Measurements from ENCODE around the gene CALHM6.
"Not testable (repeated sequence)": the region's sequence is repeated elsewhere in the genome, so short reads cannot be mapped to it uniquely, and the experiment has no call there.

The CALHM6 gene

GRCh38 chr6:116476002-116476678, 15.0 kb downstream of the CALHM6 start:
- no peak for DNase-seq

- DNase-seq: no peak
Observed at GRCh38 chr6:116482780-116483179, 21.6 kb downstream of the CALHM6 start.

DNA sequence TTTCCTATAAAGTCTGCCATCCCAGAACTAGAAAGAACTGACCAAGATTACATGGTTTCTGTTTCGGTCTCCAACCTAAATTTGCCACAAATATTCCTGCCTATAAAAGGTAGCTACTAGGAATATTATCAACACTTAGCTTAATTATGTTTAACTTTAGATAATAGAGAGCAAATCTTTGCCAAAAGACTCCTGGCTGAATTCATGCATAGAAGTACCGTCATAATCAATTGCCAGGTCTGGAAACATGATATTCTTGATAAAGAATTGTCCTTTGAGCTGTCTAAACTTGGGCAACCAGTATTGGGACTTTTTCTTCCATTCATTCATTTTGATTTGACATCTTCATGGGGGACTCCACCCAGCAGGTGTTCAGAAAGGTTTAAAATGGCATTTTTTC, 22.4 kb downstream of the CALHM6 start:
- no peak for DNase-seq

DNA sequence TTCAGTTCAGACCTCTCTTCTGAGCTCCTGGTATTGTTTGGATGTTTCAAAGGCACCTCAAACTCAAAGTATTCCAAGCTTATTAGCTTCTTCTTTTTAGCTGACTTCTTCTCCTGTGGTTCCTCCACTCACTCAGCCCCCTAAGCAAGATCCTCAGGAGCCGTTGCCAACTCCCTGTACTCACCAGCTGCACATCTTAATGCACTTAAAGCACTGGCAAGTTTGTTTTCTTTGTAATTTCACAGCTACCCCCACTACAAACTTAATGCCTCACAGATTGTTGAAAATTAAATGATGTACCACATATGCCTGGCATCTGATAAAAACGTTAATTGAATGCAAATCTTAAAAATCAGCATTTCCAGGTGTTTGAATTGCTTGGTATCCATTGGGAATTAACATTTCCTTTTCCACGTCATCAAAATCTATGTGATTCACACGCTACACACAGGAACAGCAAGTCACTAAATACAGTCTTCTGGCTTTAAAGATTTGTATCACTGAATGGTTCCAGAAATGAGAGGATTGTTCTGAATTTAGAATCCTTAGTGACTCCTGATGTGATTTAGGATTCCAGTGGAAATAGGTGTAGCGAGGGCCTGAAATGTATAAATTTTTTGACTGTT, 24.5 kb downstream of the CALHM6 start:
- no peak for DNase-seq

DNA sequence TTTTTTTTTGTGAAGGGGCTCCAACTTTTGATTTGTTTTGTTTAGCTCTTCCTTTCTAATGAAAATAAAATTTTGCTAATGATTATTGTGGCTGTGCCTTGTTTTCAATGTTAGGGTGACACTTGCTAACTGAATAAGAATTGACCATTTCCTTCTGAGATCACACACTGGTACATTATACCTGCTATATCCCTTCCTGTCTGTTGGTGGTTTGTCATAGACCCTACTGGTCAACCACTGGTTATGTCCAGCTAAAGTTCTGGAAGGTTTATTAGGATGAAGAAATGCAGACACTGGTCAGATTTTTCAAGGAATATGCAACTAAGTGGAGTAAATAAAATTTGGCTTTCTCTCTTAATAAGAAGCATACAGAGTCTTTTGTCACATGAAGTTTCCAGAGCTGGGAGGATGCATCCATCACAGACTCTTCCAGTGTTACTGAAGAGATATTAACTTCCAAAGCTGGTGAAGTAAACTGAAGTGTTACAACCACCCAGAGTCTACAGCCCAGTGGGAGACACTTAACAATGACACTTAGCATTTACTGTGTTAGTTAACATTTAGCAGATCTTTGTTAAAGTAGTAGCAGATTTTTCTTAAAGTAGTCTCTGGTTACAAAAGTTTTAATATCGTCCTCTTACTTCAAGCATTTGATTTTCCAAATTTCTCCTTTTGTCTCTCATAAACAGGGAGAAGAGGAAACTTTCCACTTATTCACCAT, 30.6 kb downstream of the CALHM6 start:
- no peak for DNase-seq

DNA sequence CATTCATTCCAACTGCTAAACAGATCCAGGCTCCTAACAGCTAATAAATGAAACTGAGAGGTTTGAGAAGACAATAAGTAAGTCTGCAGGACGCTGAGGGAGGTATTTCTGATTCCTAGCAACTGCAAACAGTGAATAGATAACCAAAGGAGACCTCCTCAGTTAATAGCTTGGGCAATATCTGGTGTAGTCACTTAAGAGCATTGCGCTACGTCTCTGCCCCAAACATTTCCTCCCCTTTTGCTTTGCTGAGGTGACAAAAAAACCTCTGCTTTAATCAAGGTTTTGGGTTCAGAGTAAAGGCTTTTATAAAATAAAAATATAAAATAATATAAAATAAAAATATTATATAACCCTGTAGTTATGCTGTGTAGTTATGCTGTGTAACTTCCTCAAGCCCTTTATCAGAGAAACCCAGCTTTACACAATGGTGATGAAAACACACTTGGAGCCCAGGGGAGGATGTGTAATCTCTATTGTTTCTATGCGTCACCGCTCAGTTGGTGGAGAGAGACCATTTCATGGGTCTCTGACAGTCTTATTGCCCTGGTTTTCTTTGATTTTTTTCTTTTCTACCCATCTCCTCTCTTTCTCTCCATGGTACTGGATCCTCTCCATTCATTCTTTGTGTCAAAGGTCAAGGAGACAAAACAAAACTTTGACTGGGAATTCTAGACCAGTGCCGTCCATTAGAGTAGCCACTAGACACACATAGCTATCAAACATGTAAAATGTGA, 31.3 kb downstream of the CALHM6 start:
- no peak for DNase-seq

GRCh38 chr6:116495161-116495560, 34.0 kb downstream of the CALHM6 start:
- DNase-seq: not testable (repeated sequence)

GRCh38 chr6:116497113-116497676, 36.0 kb downstream of the CALHM6 start:
- no peak for DNase-seq

DNA sequence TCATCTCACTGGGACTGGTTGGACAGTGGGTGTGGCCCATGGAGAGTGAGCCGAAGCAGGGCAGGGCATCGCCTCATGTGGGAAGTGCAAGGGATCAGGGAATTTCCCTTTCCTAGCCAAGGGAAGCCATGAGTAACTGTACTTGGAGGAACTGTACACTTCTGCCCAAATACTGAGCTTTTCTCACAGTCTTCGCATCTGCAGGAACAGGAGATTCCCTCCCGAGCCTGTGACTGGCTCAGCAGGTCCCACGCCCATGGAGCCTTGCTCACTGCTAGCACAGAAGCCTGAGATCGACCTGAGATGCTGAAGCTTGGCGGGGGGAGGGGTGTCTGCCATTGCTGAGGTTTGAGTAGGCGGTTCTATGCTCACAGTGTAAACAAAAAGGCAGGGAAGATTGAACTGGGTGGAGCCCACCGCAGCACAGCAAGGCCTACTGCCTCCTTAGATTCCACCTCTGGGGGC, 39.8 kb downstream of the CALHM6 start:
- DNase-seq: no peak

GRCh38 chr6:116507324-116507723, 46.1 kb downstream of the CALHM6 start:
- DNase-seq: no peak

- DNase-seq: no peak
Observed at GRCh38 chr6:116508527-116508926, 47.4 kb downstream of the CALHM6 start.

GRCh38 chr6:116511424-116512110, 50.4 kb downstream of the CALHM6 start, which contains the start of gene CALHM5:
Gene CALHM5 (plus strand): TSS chr6:116511639. CDS start chr6:116511697, 58 bp downstream.
- DNase-seq: peak in 2 of 56 donors; percentile 4 to 18

DNA sequence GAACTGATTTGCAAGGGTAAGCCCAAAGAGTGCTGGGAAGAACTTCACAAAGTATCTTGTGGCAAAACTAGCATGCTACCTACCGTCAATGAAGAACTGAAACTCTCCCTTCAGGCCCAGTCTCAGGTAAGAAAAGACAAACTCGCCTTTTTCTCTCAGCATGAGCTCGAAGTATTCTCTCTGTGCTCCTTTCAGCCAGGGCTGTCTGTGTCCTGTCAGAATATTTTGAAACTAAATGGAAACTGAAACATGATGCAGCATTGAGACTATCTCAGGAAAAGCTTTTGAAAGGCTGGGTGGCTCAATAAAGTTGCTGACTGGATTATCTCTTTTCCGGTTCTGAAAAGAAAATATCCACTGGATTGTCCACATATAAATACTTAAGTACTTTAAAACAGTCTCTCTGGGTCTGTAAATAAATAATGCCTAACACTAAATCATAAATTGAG, 51.0 kb downstream of the CALHM6 start:
- DNase-seq: no peak

- DNase-seq: no peak
Observed at GRCh38 chr6:116512734-116513133, 51.6 kb downstream of the CALHM6 start.
